GM12878 (cell line): ENCODE measurements around the gene CACNA2D2. TPM values are rescaled to one million over a fixed set of nuclear protein-coding genes. Genes with fewer than 3 reads are reported as not detected.

Experiments
- ATAC-seq: fragments of 200-7000 bp; cut with Tn5 transposase; 3 replicates; pipeline ENCODE4 v1.9.1; 2020; ENCODE audit warnings: mild to moderate bottlenecking, moderate library complexity
- BruUV-seq: library from RNA; stranded (reverse); fragments of 400-500 nt; replicated peaks from 2 replicates; lab custom pipeline; 2021; lab: Mats Ljungman, UMichigan
- CTCF ChIA-PET: fragments of 300-600 bp; sonication (Branson Sonifier 250); formaldehyde crosslinking; extraction: SDS; loops from one replicate; lab custom pipeline; 2021; ENCODE audit warnings: inconsistent platforms; lab: Yijun Ruan, JAX
- POLR2A ChIA-PET: fragments of 350-600 bp; formaldehyde crosslinking; extraction: SDS; loops from one replicate; lab custom pipeline; 2021; ENCODE audit warnings: inconsistent platforms; lab: Charles Lee
- RAD21 ChIA-PET: fragments of 300-600 bp; sonication (Branson Sonifier 250); formaldehyde crosslinking; loops from one replicate; lab custom pipeline; 2023; ENCODE audit warnings: antibody characterized with exemption; ENCODE audit not compliant: unreplicated experiment; lab: Charles Lee
- SMC1A ChIA-PET: fragments of 300-600 bp; sonication (Branson Sonifier 250); formaldehyde crosslinking; loops from one replicate; lab custom pipeline; 2023; ENCODE audit not compliant: unreplicated experiment, uncharacterized antibody; lab: Charles Lee
- DNase-seq: peaks from one replicate; pipeline ENCODE4 v3.0.0-alpha.2; 2011; ENCODE audit warnings: low read depth, low spot score
- FAIRE-seq: peaks from 3 replicates; lab custom pipeline; 2011; peaks lifted over from hg19 to GRCh38; lab: Jason Lieb, UNC
- H2AFZ ChIP-seq: 2 replicates; pipeline ENCODE4 v1.6.0; 2011; ENCODE audit warnings: low read depth, low read length, control low read depth; ENCODE audit not compliant: control insufficient read depth
- H3K27ac ChIP-seq: 2 replicates; pipeline ENCODE4 v1.5.1; 2011; ENCODE audit warnings: control low read depth; ENCODE audit not compliant: control insufficient read depth, insufficient read depth
- H3K27me3 ChIP-seq, 2 experiments: replicated peaks in 1 of 2; 2 replicates each; pipeline versions ENCODE4 v1.6.0 to v1.6.1; 2011; ENCODE audit warnings: low read length in 1 of 2; ENCODE audit not compliant: control insufficient read depth in 2 of 2, insufficient read depth in 2 of 2
- H3K36me3 ChIP-seq, 2 experiments: 2 replicates each; pipeline ENCODE4 v1.5.1; 2011; ENCODE audit warnings: low read length in 1 of 2; ENCODE audit not compliant: control insufficient read depth in 2 of 2, insufficient read depth in 2 of 2
- H3K4me1 ChIP-seq: 2 replicates; pipeline ENCODE4 v1.6.1; 2011; ENCODE audit warnings: mild to moderate bottlenecking, low read length, moderate library complexity, mixed read lengths; ENCODE audit not compliant: control insufficient read depth, insufficient read depth
- H3K4me2 ChIP-seq: 2 replicates; pipeline ENCODE4 v1.6.0; 2011; ENCODE audit warnings: control low read depth; ENCODE audit not compliant: control insufficient read depth, insufficient read depth
- H3K4me3 ChIP-seq: fragments of 200-600 bp; sonication (generic); 2 replicates; pipeline ENCODE4 v1.5.1; 2016
- H3K79me2 ChIP-seq: 2 replicates; pipeline ENCODE4 v1.6.0; 2011; ENCODE audit warnings: low read length; ENCODE audit not compliant: control insufficient read depth, insufficient read depth
- H3K9ac ChIP-seq: 2 replicates; pipeline ENCODE4 v1.8.0; 2011; ENCODE audit warnings: low read length, control low read depth, mixed read lengths; ENCODE audit not compliant: control insufficient read depth, insufficient read depth
- H3K9me3 ChIP-seq: replicated peaks from 3 replicates; pipeline ENCODE4 v1.5.1; 2011; ENCODE audit warnings: mild to moderate bottlenecking, low read length; ENCODE audit not compliant: control insufficient read depth, insufficient read depth
- H4K20me1 ChIP-seq: 2 replicates; pipeline ENCODE4 v1.6.0; 2011; ENCODE audit not compliant: control insufficient read depth, insufficient read depth
- PML ChIP-seq: IDR thresholded peaks from 2 replicates; pipeline ENCODE4 v1.6.1; 2012; ENCODE audit warnings: low read length, inconsistent platforms
- POLR2A ChIP-seq: IDR thresholded peaks from 2 replicates; pipeline ENCODE4 v1.6.1; 2011; ENCODE audit warnings: low read depth, mild to moderate bottlenecking, low read length
- POLR2AphosphoS2 ChIP-seq: IDR thresholded peaks from 2 replicates; pipeline ENCODE4 v1.6.1; 2011; ENCODE audit warnings: low read depth, mild to moderate bottlenecking, low read length, improper control_type of control experiment, moderate library complexity
- POLR2AphosphoS5 ChIP-seq: IDR thresholded peaks from 2 replicates; pipeline ENCODE4 v1.6.1; 2011; ENCODE audit warnings: mild to moderate bottlenecking, low read length, inconsistent platforms
- RUNX3 ChIP-seq: IDR thresholded peaks from 2 replicates; pipeline ENCODE4 v1.6.1; 2012; ENCODE audit warnings: low read length, inconsistent platforms
- SIN3A ChIP-seq: IDR thresholded peaks from 2 replicates; pipeline ENCODE4 v1.6.1; 2012; ENCODE audit warnings: low read depth, low read length, improper control_type of control experiment
- WGBS: methylation state at CpG from one replicate; pipeline ENCODE4 v1.1.6; 2016; ENCODE audit warnings: low lambda C conversion rate; ENCODE audit not compliant: insufficient replicate concordance, insufficient coverage; ENCODE audit errors: missing lambda C conversion rate; 5-methylcytosine and 5-hydroxymethylcytosine counted together
- in situ Hi-C: fragments of 300-500 bp; cut with MboI; formaldehyde crosslinking; loops from 9 replicates; pipeline ENCODE4 v1.14.3; 2018; ENCODE audit warnings: mixed read lengths
- intact Hi-C: fragments of 100-400 bp; cut with micrococcal nuclease; formaldehyde crosslinking; loops from one replicate; pipeline ENCODE4 v1.14.2; 2022; ENCODE audit not compliant: unreplicated experiment
- polyA plus RNA-seq, 11 experiments: library from polyadenylated mRNA; depleted of rRNA in 4 of 11; unstranded in 6 of 11; stranded (reverse) in 5 of 11; fragments of >200 nt; fragmentation: Nextera tagmentation in 4 of 11; fragmentation: Illumina TruSeq in 1 of 11; extraction: Ambion mirVana in 4 of 11; extraction: Trizol in 1 of 11; gene quantifications; 1 replicate in 1 of 11; 2 replicates in 10 of 11; pipeline versions ENCODE4 v1.2.1 to v1.2.3, GENCODE V29; 2011 to 2016; ENCODE audit warnings: inconsistent platforms in 2 of 11, missing spikeins in 2 of 11, low read depth in 1 of 11
- total RNA-seq, 4 experiments: library from RNA; depleted of rRNA in 3 of 4; stranded (reverse); fragments of >200 nt in 3 of 4; fragmentation: Illumina TruSeq in 1 of 4; extraction: Trizol in 1 of 4; gene quantifications; 2 replicates each; pipeline versions ENCODE4 v1.2.1 to v1.2.3, GENCODE V29; 2013 to 2021

The CACNA2D2 gene
- total and polyA plus RNA-seq, 10 of the 15 experiments (the other 5 are each of a cell fraction or from before 2014, with no cell fraction given), result 0.03 to 0.07 TPM; not detected in 8

DNA sequence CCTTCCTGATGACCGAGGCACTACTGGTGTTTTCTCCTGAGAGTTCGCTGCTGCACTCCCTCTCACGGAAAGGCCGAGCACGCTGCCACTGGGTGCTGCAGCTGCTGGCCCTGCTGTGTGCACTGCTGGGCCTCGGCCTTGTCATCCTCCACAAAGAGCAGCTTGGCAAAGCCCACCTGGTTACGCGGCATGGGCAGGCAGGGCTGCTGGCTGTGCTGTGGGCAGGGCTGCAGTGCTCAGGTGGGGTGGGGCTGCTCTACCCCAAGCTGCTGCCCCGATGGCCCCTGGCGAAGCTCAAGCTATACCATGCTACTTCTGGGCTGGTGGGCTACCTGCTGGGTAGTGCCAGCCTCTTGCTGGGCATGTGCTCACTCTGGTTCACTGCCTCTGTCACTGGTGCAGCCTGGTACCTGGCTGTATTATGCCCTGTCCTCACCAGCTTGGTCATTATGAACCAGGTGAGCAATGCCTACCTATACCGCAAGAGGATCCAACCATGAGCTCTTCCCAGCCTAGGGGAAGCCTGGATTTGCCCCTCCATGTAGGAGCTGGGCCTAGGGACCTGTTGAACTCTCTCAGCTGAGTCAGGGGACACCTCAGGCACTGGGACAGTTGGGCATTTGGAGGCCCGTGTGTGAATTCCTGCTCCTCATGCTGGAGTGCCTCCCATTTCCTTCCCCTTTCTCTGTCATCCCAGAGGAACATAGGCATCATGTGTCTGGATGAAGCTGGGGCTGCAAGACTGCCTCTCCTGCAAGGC lies 150.0 kb downstream of the CACNA2D2 start:
- H3K27ac ChIP-seq, result no peak overlapping the region
- peaks cover 43% of the 10 kb centered on the region for H3K79me2 ChIP-seq
- no peak for ATAC-seq
- DNase-seq, result no peak
- no peaks in the 10 kb centered on the region for H3K9me3 ChIP-seq
- H3K36me3 ChIP-seq, result peaks cover 8 to 26% of the 10 kb centered on the region in 2 experiments; a peak in 2 of 4 replicates
- no TSS peak for BruUV-seq
- no peak overlapping the region for H3K4me3 ChIP-seq
- POLR2A ChIA-PET, result interaction anchor here (0.7 to 1.2 kb wide), 2 partner anchors 15 to 16 kb away, joined by 4 read pairs; no protein-coding TSS in a partner anchor
- H3K4me1 ChIP-seq, result peaks cover 31% of the 10 kb centered on the region
- TF ChIP-seq POLR2A, result peak; percentile 69
- TF ChIP-seq PML, result 0 out of 2 replicates have a peak, but pooled peaks have one; percentile 30
- peak; percentile 59; the same call in 1 of the 2 replicates for TF ChIP-seq POLR2AphosphoS2
- peak; percentile 45; the same call in 1 of the 2 replicates for TF ChIP-seq POLR2AphosphoS5
- TF ChIP-seq RUNX3, result no peak
- TF ChIP-seq SIN3A, result no peak
- intact Hi-C loops, result no loop called here
- H3K9ac ChIP-seq, result no peak overlapping the region
- no peak overlapping the region for H3K4me2 ChIP-seq
- 86% methylated on average over 12 of the region's 12 CpGs for WGBS
- no peak overlapping the region for H2AFZ ChIP-seq
- RAD21 ChIA-PET, result interaction anchor here (1.2 kb wide), 1 partner anchor 13 kb away, joined by 3 read pairs; the partner anchor contains the start of gene RASSF1
- peaks cover 2% of the 10 kb centered on the region; the same call in 1 of the 2 replicates for H4K20me1 ChIP-seq
- in situ Hi-C loops, result loop anchor here (10.0 kb wide), 1 partner anchor 1031 kb away; the partner anchor contains the start of gene MANF
- no peaks in the 10 kb centered on the region for H3K27me3 ChIP-seq
- FAIRE-seq, result no peak
- CTCF ChIA-PET, result interaction anchor here (0.5 to 2.7 kb wide), 6 partner anchors 15 to 717 kb away, joined by 3 to 12 read pairs (median 3); no protein-coding TSS in a partner anchor
- SMC1A ChIA-PET, result no interaction called here
